HUES64 (cell line): ENCODE results near the gene MEGF6.
"Not testable (repeated sequence)": the region's sequence is repeated elsewhere in the genome, so short reads cannot be mapped to it uniquely, and the experiment has no call there.

Experiments used
- H3K27ac ChIP-seq: 2 replicates; pipeline ENCODE4 v1.7.0; 2013; ENCODE audit warnings: low read depth, low read length, inconsistent platforms
- H3K27me3 ChIP-seq: 2 replicates; pipeline ENCODE4 v1.6.1; 2013; ENCODE audit warnings: mild to moderate bottlenecking, low read length; ENCODE audit not compliant: insufficient read depth
- H3K36me3 ChIP-seq: 2 replicates; pipeline ENCODE4 v1.6.1; 2013; ENCODE audit warnings: mild to moderate bottlenecking, low read length; ENCODE audit not compliant: insufficient read depth
- H3K4me1 ChIP-seq: 2 replicates; pipeline ENCODE4 v1.6.1; 2013; ENCODE audit warnings: mild to moderate bottlenecking, low read length, moderate library complexity; ENCODE audit not compliant: insufficient read depth
- H3K4me3 ChIP-seq: 2 replicates; pipeline ENCODE4 v1.5.1; 2013; ENCODE audit warnings: mild to moderate bottlenecking, low read length, moderate library complexity
- H3K9ac ChIP-seq: 2 replicates; pipeline ENCODE4 v1.6.1; 2013; ENCODE audit warnings: mild to moderate bottlenecking, low read depth, low read length
- H3K9me3 ChIP-seq: 2 replicates; pipeline ENCODE4 v1.6.1; 2013; ENCODE audit warnings: low read depth, low read length; ENCODE audit not compliant: insufficient read depth
- WGBS: fragments of 150-250, 120-280 bp; methylation state at CpG from one replicate; pipeline ENCODE4 v1.1.7; 2013; ENCODE audit warnings: missing lambda C conversion rate; 5-methylcytosine and 5-hydroxymethylcytosine counted together

The MEGF6 gene

DNA sequence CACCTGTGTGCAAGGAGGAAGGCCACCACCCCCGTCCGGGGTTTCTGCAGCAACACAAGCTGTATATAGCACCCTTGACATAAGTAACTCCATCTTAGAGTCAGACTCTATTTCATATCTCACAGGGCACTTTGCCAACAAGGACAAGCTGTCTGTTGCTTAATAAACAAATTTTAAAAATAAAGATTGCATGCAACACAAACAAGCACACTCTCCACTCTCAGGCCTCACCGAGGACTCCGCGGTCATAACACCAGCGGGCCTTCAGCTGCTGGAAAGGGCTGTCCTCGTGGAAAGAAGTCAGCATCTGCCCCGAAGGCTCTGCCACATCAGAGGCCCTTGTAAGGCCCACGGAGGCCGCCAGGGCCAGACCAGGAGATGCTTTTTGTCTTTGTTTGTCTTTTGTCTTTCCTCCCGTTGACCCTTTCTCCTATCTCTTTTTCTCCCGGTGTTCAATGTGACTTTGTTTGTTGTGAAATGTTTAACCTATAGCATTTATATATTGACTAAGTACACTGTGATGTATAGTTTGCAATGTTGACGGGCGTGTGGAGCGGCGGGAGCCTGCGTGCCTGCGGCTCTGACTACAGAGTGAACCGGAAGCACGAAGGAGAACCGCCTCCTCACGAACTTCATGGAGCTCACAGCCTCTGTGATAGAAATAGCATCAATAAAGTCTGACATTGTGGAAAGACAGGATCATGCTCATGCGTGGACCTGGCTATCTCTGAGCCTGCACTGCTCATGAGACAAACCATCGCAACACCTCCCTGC, 24.1 kb downstream of the MEGF6 start:
- Histone ChIP-seq H3K27ac (no peak overlapping the region), H3K36me3 (0 out of 2 replicates have a peak, but pooled peaks cover 3% of the 10 kb centered on the region), H3K27me3 (no peaks in the 10 kb centered on the region), H3K4me1 (peaks cover 5% of the 10 kb centered on the region; the same call in 1 of the 2 replicates), H3K4me3 (no peak overlapping the region), H3K9me3 (peaks cover 6% of the 10 kb centered on the region; the same call in 1 of the 2 replicates), H3K9ac (no peak overlapping the region)
- whole genome bisulfite sequencing: 95% methylated on average over 23 of the region's 24 CpGs

DNA sequence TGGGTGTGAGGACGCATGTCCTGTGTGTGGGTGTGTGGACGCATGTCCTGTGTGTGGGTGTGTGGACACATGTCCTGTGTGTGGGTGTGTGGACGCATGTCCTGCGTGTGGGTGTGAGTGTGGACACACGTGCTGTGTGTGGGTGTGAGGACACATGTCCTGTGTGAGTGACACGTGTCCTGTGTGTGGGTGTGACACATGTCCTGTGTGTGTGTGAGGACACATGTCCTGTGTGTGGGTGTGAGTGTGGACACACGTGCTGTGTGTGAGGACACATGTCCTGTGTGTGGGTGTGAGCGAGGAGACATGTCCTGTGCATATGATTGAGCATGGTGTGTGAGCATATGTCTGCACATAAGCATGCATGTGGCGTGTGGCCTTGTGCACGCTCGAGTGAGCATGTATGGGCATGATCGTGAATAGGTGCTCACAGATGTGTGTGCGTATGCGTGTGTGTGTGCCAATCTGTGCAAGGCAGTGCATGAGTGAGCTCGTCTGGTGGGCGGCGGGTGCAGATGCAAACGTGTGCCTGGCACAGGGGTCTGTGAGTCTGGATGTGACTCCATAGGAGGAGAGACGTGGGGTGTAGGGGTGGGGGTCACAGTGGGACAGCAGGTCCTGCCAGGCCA, 25.3 kb downstream of the MEGF6 start:
- Histone ChIP-seq H3K27ac (no peak overlapping the region), H3K36me3 (0 out of 2 replicates have a peak, but pooled peaks cover 3% of the 10 kb centered on the region), H3K27me3 (no peaks in the 10 kb centered on the region), H3K4me1 (peaks cover 5% of the 10 kb centered on the region; the same call in 1 of the 2 replicates), H3K4me3 (no peak overlapping the region), H3K9me3 (peaks cover 6% of the 10 kb centered on the region; the same call in 1 of the 2 replicates), H3K9ac (no peak overlapping the region)
- WGBS: 89% methylated on average over 19 of the region's 19 CpGs

- 78% methylated on average over 6 of the region's 6 CpGs for WGBS
- H3K4me3 ChIP-seq, H3K9ac ChIP-seq, H3K4me1 ChIP-seq, H3K27me3 ChIP-seq, H3K27ac ChIP-seq, H3K36me3 ChIP-seq, H3K9me3 ChIP-seq: not testable (repeated sequence)
Observed at GRCh38 chr1:3585353-3585868, 25.9 kb downstream of the MEGF6 start.

DNA sequence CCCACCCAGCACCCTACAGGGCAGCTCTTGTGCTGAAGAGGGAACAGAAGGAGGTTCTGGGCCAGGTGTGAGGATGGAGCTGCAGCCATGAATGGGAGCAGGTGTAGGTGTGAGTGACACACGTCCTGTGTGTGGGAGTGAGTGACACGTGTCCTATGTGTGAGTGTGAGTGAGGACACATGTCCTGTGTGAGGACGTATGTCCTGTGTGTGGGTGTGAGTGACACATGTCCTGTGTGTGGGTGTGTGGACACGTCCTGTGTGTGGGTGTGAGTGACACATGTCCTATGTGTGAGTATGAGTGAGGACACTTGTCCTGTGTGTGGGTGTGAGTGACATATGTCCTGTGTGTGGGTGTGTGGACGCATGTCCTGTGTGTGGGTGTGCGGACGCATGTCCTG, 26.4 kb downstream of the MEGF6 start:
- Histone ChIP-seq H3K4me1 (peaks cover 3% of the 10 kb centered on the region; the same call in 1 of the 2 replicates), H3K36me3 (0 out of 2 replicates have a peak, but pooled peaks cover 3% of the 10 kb centered on the region), H3K9me3 (peaks cover 6% of the 10 kb centered on the region; the same call in 1 of the 2 replicates), H3K27ac (no peak overlapping the region), H3K27me3 (no peaks in the 10 kb centered on the region), H3K4me3 (no peak overlapping the region), H3K9ac (no peak overlapping the region)
- 95% methylated on average over 7 of the region's 7 CpGs for WGBS

DNA sequence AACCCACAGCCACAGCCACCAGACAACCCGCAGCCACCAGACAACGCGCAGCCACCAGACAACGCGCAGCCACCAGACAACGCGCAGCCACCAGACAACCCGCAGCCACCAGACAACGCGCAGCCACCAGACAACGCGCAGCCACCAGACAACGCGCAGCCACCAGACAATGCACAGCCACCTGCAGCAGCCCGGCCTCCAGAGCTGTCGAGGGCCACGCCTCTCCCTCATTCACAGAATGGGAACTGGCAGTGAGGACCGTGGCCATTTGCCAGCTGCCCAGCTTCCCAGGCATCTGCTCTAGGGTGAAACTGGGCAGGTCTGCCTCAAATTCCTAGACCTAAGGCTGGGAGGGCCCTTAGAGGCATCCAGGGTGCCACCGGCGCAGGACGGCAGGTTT, 27.6 kb downstream of the MEGF6 start:
- H3K9ac ChIP-seq, H3K27ac ChIP-seq, H3K9me3 ChIP-seq, H3K4me3 ChIP-seq, H3K27me3 ChIP-seq, H3K4me1 ChIP-seq, H3K36me3 ChIP-seq: not testable (repeated sequence)
- WGBS: 83% methylated on average over 18 of the region's 21 CpGs

GRCh38 chr1:3581296-3582036, 29.8 kb downstream of the MEGF6 start:
- H3K27ac ChIP-seq: no peak overlapping the region
- no peaks in the 10 kb centered on the region for H3K27me3 ChIP-seq
- H3K4me3 ChIP-seq: no peak overlapping the region
- no peak overlapping the region for H3K9ac ChIP-seq
- no peaks in the 10 kb centered on the region for H3K4me1 ChIP-seq
- WGBS: 86% methylated on average over 16 of the region's 16 CpGs
- peaks cover 6% of the 10 kb centered on the region; the same call in 1 of the 2 replicates for H3K9me3 ChIP-seq
- 0 out of 2 replicates have a peak, but pooled peaks cover 3% of the 10 kb centered on the region for H3K36me3 ChIP-seq

- H3K4me3 ChIP-seq: no peak overlapping the region
- no peak overlapping the region for H3K9ac ChIP-seq
- H3K27ac ChIP-seq: no peak overlapping the region
- WGBS: 88% methylated on average over 9 of the region's 9 CpGs
- H3K36me3 ChIP-seq: no peaks in the 10 kb centered on the region
- H3K4me1 ChIP-seq: no peaks in the 10 kb centered on the region
- H3K9me3 ChIP-seq: 0 out of 2 replicates have a peak, but pooled peaks cover 4% of the 10 kb centered on the region
- no peaks in the 10 kb centered on the region for H3K27me3 ChIP-seq
Observed at GRCh38 chr1:3580231-3580630, 31.1 kb downstream of the MEGF6 start.

- no peaks in the 10 kb centered on the region for H3K36me3 ChIP-seq
- H3K9ac ChIP-seq: no peak overlapping the region
- H3K4me3 ChIP-seq: no peak overlapping the region
- H3K27me3 ChIP-seq: no peaks in the 10 kb centered on the region
- 95% methylated on average over 16 of the region's 16 CpGs for WGBS
- no peaks in the 10 kb centered on the region for H3K4me1 ChIP-seq
- H3K9me3 ChIP-seq: no peaks in the 10 kb centered on the region
- no peak overlapping the region for H3K27ac ChIP-seq
Observed at GRCh38 chr1:3579626-3580025, 31.7 kb downstream of the MEGF6 start.

- Histone ChIP-seq H3K27ac (no peak overlapping the region), H3K27me3 (no peaks in the 10 kb centered on the region), H3K4me1 (no peaks in the 10 kb centered on the region), H3K9ac (no peak overlapping the region), H3K36me3 (no peaks in the 10 kb centered on the region), H3K9me3 (no peaks in the 10 kb centered on the region), H3K4me3 (no peak overlapping the region)
- 94% methylated on average over 19 of the region's 19 CpGs for WGBS
Observed at GRCh38 chr1:3578906-3579305, 32.4 kb downstream of the MEGF6 start.

DNA sequence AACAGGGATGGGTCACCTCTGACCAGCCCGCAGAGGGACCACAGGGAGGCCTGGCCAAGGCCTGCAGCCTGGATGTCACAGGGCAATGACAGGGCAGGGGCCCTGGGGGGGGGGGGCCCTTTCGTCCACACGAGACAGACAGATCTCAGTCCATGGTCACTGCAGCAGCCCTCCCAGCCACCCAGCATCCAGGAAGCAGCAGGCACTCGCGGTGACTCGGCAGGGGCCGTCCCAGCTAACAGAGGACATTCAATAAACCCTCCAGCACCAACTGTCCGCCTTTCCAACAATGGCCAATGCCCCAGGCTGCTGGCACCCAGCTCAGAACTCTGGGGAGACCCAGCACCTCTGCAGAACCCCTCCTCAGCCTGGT, 32.9 kb downstream of the MEGF6 start:
- WGBS: 94% methylated on average over 8 of the region's 8 CpGs
- H3K9me3 ChIP-seq: no peaks in the 10 kb centered on the region
- no peaks in the 10 kb centered on the region for H3K36me3 ChIP-seq
- H3K9ac ChIP-seq: no peak overlapping the region
- H3K4me1 ChIP-seq: no peaks in the 10 kb centered on the region
- no peak overlapping the region for H3K27ac ChIP-seq
- no peaks in the 10 kb centered on the region for H3K27me3 ChIP-seq
- H3K4me3 ChIP-seq: no peak overlapping the region
